Epithelial cell of prostate (primary cell): ENCODE results near the gene SLC25A6.
"Not testable (repeated sequence)": the region's sequence is repeated elsewhere in the genome, so short reads cannot be mapped to it uniquely, and the experiment has no call there.

Experiments used
- DNase-seq: peaks from one replicate; pipeline ENCODE4 v3.0.0-alpha.2; 2011; ENCODE audit warnings: low read depth, low spot score
- H3K27ac ChIP-seq: fragments of 450-650 bp; 2 replicates; pipeline ENCODE4 v1.5.1; 2017; ENCODE audit warnings: mild to moderate bottlenecking

SLC25A6 gene

GRCh38 chrX:1392376-1393068 is 609 bp upstream of the SLC25A6 start:
- peak overlapping the region; percentile 95 for H3K27ac ChIP-seq
- DNase-seq = no peak

- H3K27ac ChIP-seq = peak overlapping the region; percentile 95
- no peak for DNase-seq
Observed at GRCh38 chrX:1391370-1391706, 575 bp downstream of the SLC25A6 start.

- DNase-seq = no peak
- peak overlapping the region; percentile 95 for H3K27ac ChIP-seq
Observed at GRCh38 chrX:1390621-1391369, 1.1 kb downstream of the SLC25A6 start.

GRCh38 chrX:1389993-1390285 is 2.0 kb downstream of the SLC25A6 start:
- H3K27ac ChIP-seq = no peak overlapping the region
- DNase-seq = no peak

- no peak overlapping the region for H3K27ac ChIP-seq
- no peak for DNase-seq
Observed at GRCh38 chrX:1389181-1389992, 2.5 kb downstream of the SLC25A6 start.

- H3K27ac ChIP-seq = no peak overlapping the region
- DNase-seq = no peak
Observed at GRCh38 chrX:1388651-1389050, 3.3 kb downstream of the SLC25A6 start.

GRCh38 chrX:1387141-1387776 is 4.7 kb downstream of the SLC25A6 start:
- no peak overlapping the region for H3K27ac ChIP-seq
- no peak for DNase-seq

GRCh38 chrX:1386338-1387127 is 5.4 kb downstream of the SLC25A6 start:
- DNase-seq = no peak
- no peak overlapping the region for H3K27ac ChIP-seq

- no peak for DNase-seq
- no peak overlapping the region for H3K27ac ChIP-seq
Observed at GRCh38 chrX:1385253-1386223, 6.4 kb downstream of the SLC25A6 start.

- no peak for DNase-seq
- no peak overlapping the region for H3K27ac ChIP-seq
Observed at GRCh38 chrX:1384658-1385252, 7.2 kb downstream of the SLC25A6 start.

- no peak overlapping the region for H3K27ac ChIP-seq
- DNase-seq = no peak
Observed at GRCh38 chrX:1380672-1381233, 11.2 kb downstream of the SLC25A6 start.

- no peak overlapping the region for H3K27ac ChIP-seq
- DNase-seq = no peak
Observed at GRCh38 chrX:1378306-1378759, 13.6 kb downstream of the SLC25A6 start.

GRCh38 chrX:1368385-1368698 is 23.6 kb downstream of the SLC25A6 start:
- H3K27ac ChIP-seq = no peak overlapping the region
- no peak for DNase-seq

GRCh38 chrX:1366363-1366762 is 25.6 kb downstream of the SLC25A6 start:
- not testable (repeated sequence) for DNase-seq, H3K27ac ChIP-seq

GRCh38 chrX:1361910-1362309 is 30.0 kb downstream of the SLC25A6 start:
- no peak overlapping the region for H3K27ac ChIP-seq
- no peak for DNase-seq

- H3K27ac ChIP-seq = no peak overlapping the region
- DNase-seq = no peak
Observed at GRCh38 chrX:1361275-1361674, 30.6 kb downstream of the SLC25A6 start.

- H3K27ac ChIP-seq = no peak overlapping the region
- no peak for DNase-seq
Observed at GRCh38 chrX:1360171-1360570, 31.7 kb downstream of the SLC25A6 start.

- no peak overlapping the region for H3K27ac ChIP-seq
- DNase-seq = no peak
Observed at GRCh38 chrX:1359477-1359873, 32.4 kb downstream of the SLC25A6 start.
